OCI-LY7 (cell line): ENCODE measurements around the gene PADI4. TPM values are rescaled to one million over a fixed set of nuclear protein-coding genes. Genes with fewer than 3 reads are reported as not detected.
"Not testable (repeated sequence)": the region's sequence is repeated elsewhere in the genome, so short reads cannot be mapped to it uniquely, and the experiment has no call there.

Experiments
- BruUV-seq: library from RNA; stranded (reverse); fragments of 400-500 nt; replicated peaks from 2 replicates; lab custom pipeline; 2021; lab: Mats Ljungman, UMichigan
- CTCF ChIA-PET: fragments of 300-600 bp; sonication (Branson Sonifier 250); formaldehyde crosslinking; loops from one replicate; lab custom pipeline; 2022; ENCODE audit warnings: antibody characterized with exemption; ENCODE audit not compliant: unreplicated experiment; lab: Charles Lee
- POLR2A ChIA-PET: fragments of 300-600 bp; sonication (Branson Sonifier 250); formaldehyde crosslinking; loops from one replicate; lab custom pipeline; 2022; ENCODE audit warnings: antibody characterized with exemption; lab: Charles Lee
- DNase-seq: peaks from one replicate; pipeline ENCODE4 v3.0.0-alpha.2; 2015; ENCODE audit warnings: low spot score
- H2AFZ ChIP-seq: fragments of 200-600 bp; sonication (generic), shearing (Covaris generic); 2 replicates; pipeline ENCODE4 v1.6.1; 2014; ENCODE audit warnings: mild to moderate bottlenecking, antibody characterized with exemption, low read length, moderate library complexity
- H3K27ac ChIP-seq: fragments of 200-600 bp; sonication (generic); 2 replicates; pipeline ENCODE4 v1.5.1; 2014; ENCODE audit warnings: mixed run types, low read depth, mild to moderate bottlenecking, moderate library complexity, low read length, inconsistent platforms; ENCODE audit not compliant: poor library complexity, severe bottlenecking
- H3K36me3 ChIP-seq: fragments of 200-600 bp; sonication (generic); 2 replicates; pipeline ENCODE4 v1.6.1; 2014; ENCODE audit warnings: mild to moderate bottlenecking, antibody characterized with exemption, low read length, moderate library complexity, mixed read lengths; ENCODE audit not compliant: insufficient read depth
- H3K4me1 ChIP-seq: fragments of 200-600 bp; sonication (generic); 2 replicates; pipeline ENCODE4 v1.5.1; 2014; ENCODE audit warnings: mild to moderate bottlenecking, low read length; ENCODE audit not compliant: insufficient read depth, poor library complexity, severe bottlenecking
- H3K4me2 ChIP-seq: fragments of 200-600 bp; sonication (generic); 2 replicates; pipeline ENCODE4 v1.6.1; 2014; ENCODE audit warnings: mild to moderate bottlenecking, low read length
- H3K4me3 ChIP-seq: fragments of 200-600 bp; sonication (generic); 2 replicates; pipeline ENCODE4 v1.5.1; 2014; ENCODE audit warnings: mild to moderate bottlenecking, low read depth, low read length; ENCODE audit not compliant: poor library complexity, severe bottlenecking
- H3K79me2 ChIP-seq: fragments of 200-600 bp; sonication (generic); 2 replicates; pipeline ENCODE4 v1.6.1; 2016; ENCODE audit warnings: low read depth, mild to moderate bottlenecking, low read length, moderate library complexity, mixed read lengths; ENCODE audit not compliant: insufficient read depth
- H3K9me2 ChIP-seq: fragments of 200-600 bp; sonication (generic); 2 replicates; pipeline ENCODE4 v1.6.1; 2016; ENCODE audit warnings: mild to moderate bottlenecking, low read length, mixed read lengths; ENCODE audit not compliant: insufficient read depth
- H3K9me3 ChIP-seq: fragments of 200-600 bp; sonication (generic); 2 replicates; pipeline ENCODE4 v1.6.1; 2014; ENCODE audit warnings: mild to moderate bottlenecking, mixed run types, low read length, mixed read lengths
- H4K20me1 ChIP-seq: fragments of 200-600 bp; sonication (generic); 2 replicates; pipeline ENCODE4 v1.6.1; 2014; ENCODE audit warnings: mild to moderate bottlenecking, antibody characterized with exemption, low read length, moderate library complexity, mixed read lengths; ENCODE audit not compliant: insufficient read depth
- CTCF ChIP-seq: fragments of 200-600 bp; sonication (generic); conservative IDR thresholded peaks from 2 replicates; pipeline ENCODE4 v1.5.1; 2014; ENCODE audit warnings: mild to moderate bottlenecking, antibody characterized with exemption, low read length, moderate library complexity, mixed read lengths
- EZH2phosphoT487 ChIP-seq: fragments of 200-600 bp; sonication (generic); IDR thresholded peaks from 2 replicates; pipeline ENCODE4 v1.6.1; 2018; ENCODE audit warnings: low read depth, borderline replicate concordance, mild to moderate bottlenecking, mixed run types, antibody characterized with exemption, low read length, moderate library complexity, mixed read lengths
- intact Hi-C: fragments of 100-400 bp; cut with micrococcal nuclease; formaldehyde crosslinking; loops from one replicate; pipeline ENCODE4 v1.10.0; 2022; ENCODE audit not compliant: unreplicated experiment
- total RNA-seq, 2 experiments: library from RNA; depleted of rRNA in 1 of 2; stranded (reverse); fragments of >200 nt in 1 of 2; shearing (Covaris generic) in 1 of 2; gene quantifications; 2 replicates each; pipeline ENCODE4 v1.2.3, GENCODE V29; 2014 to 2022

The PADI4 gene
- total RNA-seq, 2 experiments from 2014 or later = 0.19 TPM; not detected in 1

GRCh38 chr1:17404820-17405219 lies 96.8 kb downstream of the PADI4 start:
- CTCF ChIA-PET = no interaction called here

GRCh38 chr1:17405898-17406759 lies 98.1 kb downstream of the PADI4 start:
- CTCF ChIA-PET = no interaction called here
- intact Hi-C loops = no loop called here

More at GRCh38 chr1:17404820-17405219, 96.8 kb downstream of the PADI4 start:
- Histone ChIP-seq H3K36me3 (peaks cover 40% of the 10 kb centered on the region), H3K27ac (no peak overlapping the region), H3K4me1 (no peaks in the 10 kb centered on the region), H3K79me2 (no peaks in the 10 kb centered on the region), H3K9me3 (no peaks in the 10 kb centered on the region), H4K20me1 (peaks cover 5% of the 10 kb centered on the region; the same call in 1 of the 2 replicates), H3K4me2 (no peak overlapping the region), H3K9me2 (no peaks in the 10 kb centered on the region), H3K4me3 (no peak overlapping the region), H2AFZ (no peak overlapping the region)
- TF ChIP-seq EZH2phosphoT487 (no peak), CTCF (no peak)
- POLR2A ChIA-PET = no interaction called here
- intact Hi-C loops = no loop called here
- BruUV-seq = no TSS peak
- DNase-seq = no peak

GRCh38 chr1:17406760-17407475 lies 98.9 kb downstream of the PADI4 start:
- H3K4me3 ChIP-seq, H3K4me2 ChIP-seq, H3K79me2 ChIP-seq, CTCF ChIA-PET, DNase-seq, BruUV-seq, H2AFZ ChIP-seq, H3K4me1 ChIP-seq, H4K20me1 ChIP-seq, H3K27ac ChIP-seq, H3K9me3 ChIP-seq, H3K9me2 ChIP-seq, intact Hi-C loops: not testable (repeated sequence)
- POLR2A ChIA-PET = interaction anchor here (0.9 kb wide), 1 partner anchor 10 kb away, joined by 3 read pairs; no protein-coding TSS in a partner anchor
- H3K36me3 ChIP-seq = peaks cover 61% of the 10 kb centered on the region

More at GRCh38 chr1:17405898-17406759, 98.1 kb downstream of the PADI4 start:
- no peak overlapping the region for H2AFZ ChIP-seq
- H3K36me3 ChIP-seq = peaks cover 53% of the 10 kb centered on the region
- TF ChIP-seq CTCF (peak; percentile 78), EZH2phosphoT487 (no peak)
- no peak overlapping the region for H3K4me3 ChIP-seq
- H3K4me2 ChIP-seq = no peak overlapping the region
- 0 out of 2 replicates have a peak, but pooled peaks cover 6% of the 10 kb centered on the region for H4K20me1 ChIP-seq
- no peaks in the 10 kb centered on the region for H3K4me1 ChIP-seq
- BruUV-seq = no TSS peak
- no peaks in the 10 kb centered on the region for H3K9me2 ChIP-seq
- no peaks in the 10 kb centered on the region for H3K9me3 ChIP-seq
- POLR2A ChIA-PET = interaction anchor here (0.9 kb wide), 1 partner anchor 11 kb away, joined by 3 read pairs; no protein-coding TSS in a partner anchor
- DNase-seq = peak; percentile 53
- H3K79me2 ChIP-seq = no peaks in the 10 kb centered on the region
- no peak overlapping the region for H3K27ac ChIP-seq

- H3K9me3 ChIP-seq, H3K4me3 ChIP-seq, intact Hi-C loops, H4K20me1 ChIP-seq, H2AFZ ChIP-seq, BruUV-seq, H3K4me1 ChIP-seq, H3K9me2 ChIP-seq, H3K79me2 ChIP-seq, DNase-seq, H3K4me2 ChIP-seq, CTCF ChIA-PET, H3K27ac ChIP-seq: not testable (repeated sequence)
- peaks cover 71% of the 10 kb centered on the region for H3K36me3 ChIP-seq
- POLR2A ChIA-PET = interaction anchor here (0.6 kb wide), 1 partner anchor 35 kb away, joined by 3 read pairs; no protein-coding TSS in a partner anchor
Measured at GRCh38 chr1:17407786-17408514, 100.0 kb downstream of the PADI4 start.
